ENCODE measurements around the gene OPTC.

Gene OPTC

GRCh38 chr1:203492082-203492747 is 1.7 kb upstream of the OPTC start:
- no peak for DNase-seq (ENCODE audit: low read depth)

DNA sequence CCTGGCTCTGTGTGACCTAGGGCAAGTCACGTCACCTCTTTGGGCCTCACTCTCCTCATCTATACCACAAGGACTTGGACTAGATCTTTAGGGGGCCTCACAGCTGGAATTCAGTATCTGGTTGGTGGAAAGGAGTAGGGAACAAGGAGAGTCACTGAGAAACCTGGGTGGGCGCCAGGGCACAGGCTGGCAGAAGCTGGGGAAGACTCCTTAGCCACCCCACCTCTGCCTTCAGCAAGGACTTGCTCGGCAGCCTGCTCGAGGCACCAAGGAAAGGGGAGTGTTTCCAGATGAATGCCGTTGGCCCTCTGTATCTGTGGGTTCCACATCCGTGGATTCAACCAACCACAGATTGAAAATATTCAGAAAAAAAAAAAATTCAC is 1.2 kb upstream of the OPTC start:
- DNase-seq (ENCODE audit: low read depth) = no peak

- DNase-seq (ENCODE audit: low read depth) = no peak
Observed at GRCh38 chr1:203495845-203496244, 1.9 kb downstream of the OPTC start.

DNA sequence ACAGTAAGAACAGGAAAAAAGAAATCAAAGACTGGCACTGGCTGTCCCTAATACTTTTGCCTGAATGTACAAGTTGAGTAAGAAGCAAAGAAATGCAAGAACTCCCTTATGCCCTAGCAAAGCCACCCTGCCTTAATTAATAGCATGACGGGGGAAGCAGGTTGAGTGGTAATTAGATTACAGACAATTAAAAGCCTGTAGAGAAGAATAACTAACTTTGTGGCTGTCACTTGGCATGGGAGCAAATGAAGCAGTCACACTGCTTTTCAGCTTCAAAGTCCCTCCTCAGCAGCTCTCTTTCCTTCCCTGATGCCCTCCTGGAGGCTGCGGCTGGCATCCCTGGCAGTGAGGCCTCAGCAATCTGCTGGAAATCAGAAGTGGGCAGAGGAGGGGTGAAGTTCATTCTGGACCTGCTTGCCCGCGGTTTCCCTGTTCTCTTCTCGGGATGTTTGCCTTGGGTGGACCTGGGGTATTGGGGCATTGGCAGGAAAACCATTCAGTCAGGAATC is 3.4 kb downstream of the OPTC start:
- no peak for DNase-seq (ENCODE audit: low read depth)

DNA sequence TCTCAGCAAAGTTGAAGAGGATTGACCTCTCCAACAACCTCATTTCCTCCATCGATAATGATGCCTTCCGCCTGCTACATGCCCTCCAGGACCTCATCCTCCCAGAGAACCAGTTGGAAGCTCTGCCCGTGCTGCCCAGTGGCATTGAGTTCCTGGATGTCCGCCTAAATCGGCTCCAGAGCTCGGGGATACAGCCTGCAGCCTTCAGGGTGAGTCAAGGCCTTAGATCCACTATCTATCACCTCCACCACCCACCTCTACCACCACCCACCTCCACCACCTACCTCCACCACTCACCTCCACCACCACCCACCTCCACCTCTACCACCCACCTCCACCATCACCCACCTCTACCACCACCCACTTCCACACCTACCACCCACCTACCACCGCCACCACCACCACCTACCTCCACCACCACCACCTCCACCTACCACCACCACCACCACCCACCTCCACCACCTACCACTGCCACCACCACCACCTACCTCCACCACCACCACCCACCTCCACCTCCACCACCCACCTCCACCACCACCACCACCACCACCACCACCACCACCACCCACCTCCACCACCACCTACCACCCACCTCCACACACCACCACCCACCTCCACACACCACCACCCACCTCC is 5.8 kb downstream of the OPTC start:
- no peak for DNase-seq (ENCODE audit: low read depth)

- DNase-seq (ENCODE audit: low read depth) = no peak
Observed at GRCh38 chr1:203500279-203500678, 6.3 kb downstream of the OPTC start.

- no peak for DNase-seq (ENCODE audit: low read depth)
Observed at GRCh38 chr1:203503836-203504235, 9.9 kb downstream of the OPTC start.

DNA sequence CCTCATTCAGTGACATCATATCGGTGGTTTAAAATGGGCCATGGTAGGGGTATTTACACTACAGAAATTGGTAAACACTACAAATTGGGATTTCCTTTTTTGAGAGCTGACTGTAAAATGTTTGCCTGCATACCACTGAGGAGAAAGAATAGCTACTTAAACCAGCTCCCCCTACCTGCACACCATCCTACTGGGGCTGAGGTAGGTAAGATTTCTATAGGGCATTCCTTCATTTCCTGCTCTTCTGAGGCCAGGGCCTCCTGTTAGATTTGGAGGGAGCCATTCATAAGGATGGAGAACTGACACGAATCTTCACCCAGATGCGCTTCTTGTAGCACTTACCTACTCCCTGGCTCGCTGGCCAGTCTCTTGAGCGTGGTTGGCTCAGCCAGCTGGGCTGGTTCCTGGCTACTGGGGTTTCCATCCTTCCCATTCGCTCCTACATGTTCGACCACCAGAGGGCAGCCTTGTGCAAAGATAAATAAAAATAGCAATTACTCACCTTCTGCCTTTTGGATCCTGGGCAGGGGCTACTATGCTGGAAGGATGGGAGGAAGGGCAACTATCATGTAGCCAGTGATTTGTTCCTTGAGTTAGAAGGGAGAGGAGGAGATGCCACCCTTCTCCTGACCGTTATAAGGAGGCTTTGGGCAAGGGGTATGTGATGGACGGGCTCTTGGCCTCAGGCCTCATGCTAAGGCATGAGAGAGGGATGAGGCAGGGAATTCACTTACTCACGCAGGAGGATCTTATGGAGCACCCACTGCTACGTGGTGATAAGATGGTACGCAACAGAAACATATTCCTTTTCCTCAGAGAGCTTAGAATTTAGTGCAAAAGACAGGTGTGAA is 10.7 kb downstream of the OPTC start:
- peak; percentile 49 for DNase-seq (ENCODE audit: low read depth)

DNA sequence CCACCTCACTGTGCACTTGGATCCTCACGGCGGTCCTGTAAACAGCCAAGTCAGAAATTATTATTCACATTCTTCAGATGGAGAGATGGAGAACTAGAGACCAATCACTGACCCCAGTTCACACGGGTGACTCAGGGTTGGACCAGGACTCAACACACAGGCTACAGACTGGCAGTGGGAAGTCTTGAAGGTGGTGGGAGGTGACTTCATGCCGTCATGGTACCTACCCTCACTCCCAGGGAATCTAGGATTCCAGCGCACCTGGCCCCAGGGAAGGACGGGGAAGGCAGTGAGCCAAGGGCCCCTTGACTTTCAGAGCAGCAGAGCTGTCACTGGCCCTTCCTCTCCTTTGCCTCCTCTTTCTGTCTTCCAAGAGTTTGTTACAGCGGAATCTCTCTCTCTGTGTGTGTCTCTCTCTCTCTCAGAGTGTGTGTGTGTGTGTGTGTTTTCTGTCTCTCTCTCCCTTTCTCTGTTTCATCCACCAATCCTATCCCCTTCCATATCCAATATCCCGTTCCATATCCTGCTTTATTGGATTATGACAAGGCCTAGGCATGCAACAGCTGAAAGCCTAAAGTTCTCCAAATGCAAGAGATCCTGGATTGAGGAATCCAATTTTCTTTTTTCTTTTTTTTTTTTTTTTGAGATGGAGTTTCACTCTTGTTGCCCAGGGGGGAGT is 11.7 kb downstream of the OPTC start:
- no peak for DNase-seq (ENCODE audit: low read depth)

- DNase-seq (ENCODE audit: low read depth) = no peak
Observed at GRCh38 chr1:203506858-203507626, 13.1 kb downstream of the OPTC start.

- DNase-seq (ENCODE audit: low read depth) = no peak
Observed at GRCh38 chr1:203507759-203508158, 13.8 kb downstream of the OPTC start.

- DNase-seq (ENCODE audit: low read depth) = no peak
Observed at GRCh38 chr1:203508463-203509073, 14.6 kb downstream of the OPTC start.

GRCh38 chr1:203509135-203509534 is 15.2 kb downstream of the OPTC start:
- DNase-seq (ENCODE audit: low read depth) = no peak

- DNase-seq (ENCODE audit: low read depth) = no peak
Observed at GRCh38 chr1:203511513-203511912, 17.6 kb downstream of the OPTC start.

DNA sequence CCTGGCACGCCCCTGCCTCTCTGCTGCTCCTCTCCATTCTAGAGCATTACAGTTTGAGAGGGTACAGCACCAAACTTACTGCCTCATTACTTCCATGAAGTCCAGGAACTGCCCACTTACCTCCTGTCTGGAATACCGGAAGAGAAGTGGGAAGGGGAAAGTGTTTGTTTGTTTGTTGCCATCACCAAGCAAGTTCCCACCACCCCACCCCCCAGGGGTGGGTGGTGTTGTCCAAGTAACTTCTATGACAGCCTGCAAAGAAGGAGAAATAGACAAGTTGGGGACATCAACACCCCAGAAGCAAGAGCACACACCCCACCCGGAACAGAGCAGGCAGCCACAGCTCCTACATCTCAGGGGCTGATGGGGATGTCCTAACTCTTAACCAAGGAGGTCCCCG is 18.0 kb downstream of the OPTC start:
- no peak for DNase-seq (ENCODE audit: low read depth)

DNA sequence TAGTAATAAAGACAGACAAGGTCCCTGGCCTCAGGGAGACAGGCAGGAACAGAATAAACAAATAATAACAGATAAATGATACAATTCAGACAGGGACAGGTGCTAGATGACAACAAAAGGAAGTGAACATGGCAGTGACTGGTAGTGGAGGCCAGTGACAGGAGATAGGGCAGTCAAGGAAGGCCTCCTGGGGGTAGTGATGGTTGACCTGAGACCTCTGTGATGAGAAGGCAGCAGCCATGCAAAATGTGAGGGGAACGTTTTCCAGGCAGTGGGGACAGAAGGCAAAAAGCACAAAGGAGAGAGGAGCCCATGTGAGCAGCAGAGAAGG is 18.5 kb downstream of the OPTC start:
- DNase-seq (ENCODE audit: low read depth) = no peak

DNA sequence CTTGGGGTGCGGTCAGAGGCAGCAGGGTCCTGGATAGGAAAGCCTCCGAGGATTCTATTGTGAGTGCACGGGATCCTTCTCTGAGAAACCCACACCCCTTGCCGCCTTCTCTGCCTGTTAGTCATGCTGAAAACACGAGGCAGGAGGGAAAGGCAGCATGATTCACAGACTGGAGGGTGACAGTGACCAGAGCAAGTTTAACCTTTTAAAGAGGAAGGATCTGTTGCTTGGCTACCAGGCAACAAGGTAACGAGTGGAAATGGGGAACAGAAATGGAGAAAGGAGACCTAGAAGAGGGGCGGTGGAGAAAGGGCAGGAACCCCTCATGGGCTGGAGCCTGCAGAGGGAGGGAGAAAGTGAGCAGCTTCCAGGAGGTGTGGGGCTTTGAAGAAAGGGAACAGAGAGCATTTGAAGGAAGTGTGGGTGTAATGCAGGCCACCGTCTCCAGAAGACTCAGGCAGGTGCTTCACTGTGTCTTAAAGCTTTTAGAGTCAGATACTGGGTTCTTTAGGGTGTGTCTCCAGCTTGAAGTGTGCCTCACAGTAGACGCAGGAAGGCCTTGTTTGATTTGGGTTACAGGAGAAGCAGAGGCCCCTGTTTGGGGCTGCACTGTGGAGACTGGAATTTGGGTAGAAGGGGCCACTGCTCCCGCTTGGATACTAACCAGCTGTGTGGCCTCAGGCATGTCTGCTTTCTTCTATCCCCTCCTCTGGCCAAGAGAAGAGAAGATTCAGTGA is 19.1 kb downstream of the OPTC start:
- no peak for DNase-seq (ENCODE audit: low read depth)

DNA sequence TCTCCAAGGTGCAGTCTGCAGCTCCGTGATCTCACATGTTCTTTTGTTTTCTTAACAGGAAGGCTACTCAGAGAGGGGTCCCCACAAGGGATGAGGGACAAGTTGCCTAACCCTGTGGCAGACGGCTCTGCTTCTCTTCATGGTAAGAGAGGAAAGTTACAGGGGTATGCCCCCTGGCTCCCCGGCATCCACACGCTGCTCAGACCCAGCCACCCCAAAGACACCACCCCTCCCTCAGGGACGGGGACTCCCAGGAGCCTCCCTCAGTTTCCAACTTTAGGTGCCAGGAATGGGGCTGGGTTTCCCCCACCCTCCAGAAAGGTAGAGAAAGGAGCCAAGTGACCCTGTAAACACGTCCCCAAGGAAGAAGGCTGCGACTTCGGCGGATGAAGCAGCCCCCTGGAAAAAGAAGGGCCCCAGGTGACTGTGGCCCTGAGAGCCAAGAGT is 19.7 kb downstream of the OPTC start:
- no peak for DNase-seq (ENCODE audit: low read depth)

- DNase-seq (ENCODE audit: low read depth) = no peak
Observed at GRCh38 chr1:203516184-203516583, 22.2 kb downstream of the OPTC start.

- DNase-seq (ENCODE audit: low read depth) = no peak
Observed at GRCh38 chr1:203516906-203517305, 23.0 kb downstream of the OPTC start.
